ENCODE results near the gene ZNHIT3.

GRCh38 chr17:36544044-36544306 lies 57.5 kb downstream of the ZNHIT3 start:
- TF ChIP-seq POLR2A (IDR thresholded peaks at IDR 0.05) (no peak), CTCF (IDR thresholded peaks at IDR 0.05) (peak in 1 of 6 experiments; percentile 0), EP300 (IDR thresholded peaks at IDR 0.05) (no peak), POLR2AphosphoS5 (IDR thresholded peaks at IDR 0.05) (no peak)
